NCI-H748 (cell line): ENCODE data around the gene LRP4.
"Not testable (repeated sequence)": the region's sequence is repeated elsewhere in the genome, so short reads cannot be mapped to it uniquely, and the experiment has no call there.

Experiments
- DNase-seq: peaks from one replicate; lab custom pipeline; 2025; ENCODE audit not compliant: unreplicated experiment; lab: John Stamatoyannopoulos, UW

LRP4 gene

GRCh38 chr11:46918083-46918787 lies at the start of gene LRP4:
TSS of gene LRP4 (minus strand) at chr11:46918550. CDS start at chr11:46918379, 171 bp downstream.
- DNase-seq, result peak; percentile 57

DNA sequence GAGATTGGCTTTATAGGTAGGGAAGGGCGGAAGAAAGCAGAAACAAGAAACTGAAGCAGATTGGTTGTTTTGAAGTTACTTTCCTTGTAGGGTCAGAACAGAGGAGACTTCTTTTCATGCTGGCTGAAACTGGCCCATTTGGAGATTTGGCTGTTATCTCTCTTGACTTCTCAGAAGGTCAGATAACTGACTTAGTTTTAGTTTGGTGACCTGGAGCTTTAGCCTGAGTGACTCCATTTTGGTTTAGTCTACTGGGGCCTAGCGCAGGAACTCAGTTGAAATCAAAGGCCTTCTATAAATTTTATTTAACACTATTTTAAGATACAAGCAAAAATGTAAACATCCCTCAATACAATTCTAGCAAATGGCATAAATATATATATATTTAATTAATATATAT lies 49.6 kb upstream of the LRP4 start:
- no peak for DNase-seq

- DNase-seq, result no peak
These were observed 48.4 kb upstream of the LRP4 start for GRCh38 chr11:46966773-46967172.

GRCh38 chr11:46963844-46964243 lies 45.5 kb upstream of the LRP4 start:
- no peak for DNase-seq

- DNase-seq, result not testable (repeated sequence)
These were observed 43.5 kb upstream of the LRP4 start for GRCh38 chr11:46961886-46962285.

DNA sequence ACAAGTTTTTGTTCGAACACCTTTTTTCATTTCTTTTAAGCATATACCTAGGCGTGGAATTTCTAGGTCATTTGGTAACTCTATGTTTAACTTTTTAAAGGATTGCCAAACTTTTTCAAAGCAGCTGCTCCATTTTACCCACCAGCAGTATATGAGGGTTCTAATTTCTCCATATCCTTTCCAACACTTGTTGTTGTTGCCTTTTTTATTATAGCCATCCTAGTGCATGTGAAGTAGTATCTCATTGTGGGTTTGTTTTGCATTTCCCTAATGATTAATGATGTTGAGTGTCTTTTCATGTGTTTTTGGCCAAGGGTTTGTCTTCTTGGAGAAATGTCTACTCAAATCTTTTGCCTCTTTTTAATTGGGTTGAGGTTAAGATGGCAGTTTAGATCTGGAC lies 42.7 kb upstream of the LRP4 start:
- DNase-seq, result no peak

DNA sequence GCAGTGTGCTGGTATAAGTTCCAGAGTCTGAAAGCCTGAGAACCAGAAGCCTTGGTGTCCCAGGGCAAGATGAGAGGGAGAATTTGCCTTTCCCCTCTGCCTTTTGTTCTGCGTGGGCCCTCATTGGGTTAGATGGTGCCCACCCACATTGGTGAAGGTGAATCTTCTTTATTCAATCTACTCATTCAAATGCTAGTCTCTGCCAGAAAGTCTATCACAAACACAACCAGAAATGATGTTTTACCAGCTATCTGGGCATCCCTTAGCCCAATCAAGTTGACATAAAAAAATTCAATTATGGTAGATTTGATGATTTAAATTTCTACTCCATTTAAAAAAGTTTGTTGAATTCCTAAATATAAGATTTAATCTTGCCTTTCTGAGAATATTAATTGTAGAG lies 40.4 kb upstream of the LRP4 start:
- no peak for DNase-seq

GRCh38 chr11:46953093-46953492 lies 34.7 kb upstream of the LRP4 start:
- DNase-seq, result no peak

DNA sequence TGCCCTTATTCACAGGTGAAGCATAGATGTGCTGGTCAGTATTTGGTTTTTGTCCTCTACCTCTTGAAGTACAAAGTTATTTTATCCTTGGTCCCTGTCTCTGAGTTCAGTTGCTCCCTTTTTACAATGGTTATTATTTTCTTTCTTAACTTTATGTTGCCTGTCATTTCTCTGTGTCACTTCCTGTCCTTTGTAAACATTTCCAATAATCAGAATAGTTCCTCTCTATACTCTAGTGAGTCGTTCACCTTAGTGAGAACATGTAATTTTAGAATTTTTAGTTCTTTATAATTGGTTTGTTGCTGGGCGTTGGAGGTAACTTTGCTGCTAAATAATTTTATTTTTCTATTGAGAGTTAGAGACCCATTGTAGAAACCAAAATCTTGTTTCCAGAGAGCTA lies 34.2 kb upstream of the LRP4 start:
- DNase-seq, result no peak

- DNase-seq, result no peak
These were observed 33.5 kb upstream of the LRP4 start for GRCh38 chr11:46951864-46952263.

DNA sequence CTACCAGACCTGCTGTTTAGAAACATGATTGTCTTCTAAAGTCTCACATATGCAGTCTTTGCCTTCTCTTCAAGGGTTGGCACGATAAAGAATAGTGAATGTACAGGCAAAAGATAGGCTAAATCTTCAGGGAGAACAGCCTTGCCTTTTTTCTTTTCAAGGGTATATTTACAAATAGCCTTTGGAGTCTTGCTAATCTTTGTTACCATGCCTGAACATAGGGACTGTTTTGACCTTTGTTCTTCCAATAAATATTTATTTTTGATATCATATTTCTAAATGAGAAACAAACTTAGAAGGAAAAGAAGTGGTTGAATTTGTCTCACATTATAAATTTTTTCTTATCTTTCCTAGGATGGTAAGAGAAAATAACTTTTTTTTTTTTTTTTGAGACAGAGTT lies 30.9 kb upstream of the LRP4 start:
- no peak for DNase-seq

DNA sequence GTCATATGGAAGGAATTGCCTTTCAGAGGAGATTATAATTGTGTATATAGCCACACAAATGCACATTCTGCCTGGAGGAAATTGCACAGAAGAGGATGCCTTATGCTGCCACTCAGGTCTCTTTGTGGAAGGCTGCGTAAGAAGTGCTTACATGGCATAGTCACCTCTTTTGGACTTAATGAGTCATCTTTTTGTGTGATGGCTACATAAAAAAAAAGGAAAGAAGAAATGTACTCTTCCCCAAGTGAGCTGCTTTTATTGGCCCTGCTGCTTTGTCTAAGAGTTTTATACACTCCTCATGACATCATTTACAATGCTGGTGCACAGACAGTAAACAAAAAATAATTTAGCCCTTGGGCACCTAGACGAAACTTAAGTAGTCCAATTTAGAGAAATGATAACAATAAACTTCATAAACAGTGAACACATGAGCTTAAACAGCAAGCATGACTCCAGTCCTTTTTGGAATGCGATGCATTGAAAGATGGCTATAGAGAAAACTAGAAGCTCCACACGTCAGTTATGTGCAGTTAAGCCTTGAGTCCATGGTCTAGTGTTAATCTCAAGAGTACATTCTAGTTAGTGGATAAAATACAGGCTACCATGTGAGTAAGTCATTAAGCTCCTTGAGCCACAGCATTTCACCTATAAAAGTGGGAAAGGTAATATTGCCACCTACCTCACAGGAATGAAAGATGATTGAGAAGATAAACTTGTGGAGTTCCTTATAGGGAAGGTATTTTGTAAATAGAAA lies 30.2 kb upstream of the LRP4 start:
- DNase-seq, result peak; percentile 44

- peak; percentile 77 for DNase-seq
These were observed 29.2 kb upstream of the LRP4 start for GRCh38 chr11:46947399-46948077.

DNA sequence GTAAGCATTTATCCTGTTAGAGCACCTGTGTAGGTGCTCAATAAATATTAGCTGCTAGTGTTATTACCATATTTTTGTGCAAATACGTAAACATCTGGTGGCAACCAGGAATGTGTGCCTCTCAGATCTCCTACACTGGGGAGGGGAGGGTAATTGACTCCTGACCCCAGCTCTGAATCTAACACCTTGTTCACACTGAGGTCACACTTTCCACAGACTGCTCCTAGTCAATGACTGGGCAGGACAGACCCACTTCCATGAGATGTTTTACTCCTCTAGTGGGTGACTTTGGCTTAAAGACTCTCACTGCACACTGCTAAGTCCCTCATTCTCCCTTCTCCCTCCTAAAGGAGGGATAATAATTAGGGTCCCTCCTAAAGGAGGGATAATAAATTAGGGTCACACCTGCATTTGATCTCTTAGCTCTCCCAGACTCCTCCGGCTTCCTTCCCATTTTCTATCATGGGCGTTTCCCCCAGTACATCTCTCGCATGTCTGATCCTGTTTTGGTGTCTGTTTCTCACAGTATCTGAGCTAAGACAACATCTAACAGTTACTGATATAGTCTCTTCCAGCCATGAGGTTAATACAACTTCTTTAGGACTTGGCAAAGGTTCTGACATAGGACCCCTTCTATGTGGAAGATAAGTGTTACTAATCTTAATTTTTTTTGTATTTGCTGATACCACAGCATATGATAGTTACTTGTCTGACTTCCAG lies 26.2 kb upstream of the LRP4 start:
- no peak for DNase-seq

DNA sequence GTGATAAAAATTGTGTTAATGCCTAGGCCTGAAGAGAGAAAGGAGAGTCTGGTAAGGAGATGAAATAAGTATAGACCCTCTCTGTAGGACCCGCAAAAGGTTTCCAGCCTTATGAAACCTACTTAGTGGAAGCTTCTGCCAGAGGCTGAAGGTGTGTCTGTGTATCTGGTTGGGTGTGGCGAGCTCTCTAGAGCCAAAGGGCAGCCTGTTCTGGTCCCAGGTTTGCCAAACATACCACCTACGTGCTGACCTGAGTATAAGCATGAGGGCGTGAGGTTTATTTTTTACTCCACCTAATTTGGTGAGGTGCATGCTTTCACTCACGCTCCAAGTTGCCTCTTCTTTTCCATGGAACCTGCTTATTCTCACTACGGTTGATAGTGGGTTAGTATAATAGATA lies 23.8 kb upstream of the LRP4 start:
- DNase-seq, result no peak

GRCh38 chr11:46936138-46937110 lies 18.1 kb upstream of the LRP4 start, which contains the start of gene CSTPP1:
TSS of gene CSTPP1 (plus strand) at chr11:46936761. CDS start at chr11:46936806, 45 bp downstream.
- DNase-seq, result peak; percentile 96

GRCh38 chr11:46930089-46930488 lies 11.7 kb upstream of the LRP4 start:
- DNase-seq, result no peak

DNA sequence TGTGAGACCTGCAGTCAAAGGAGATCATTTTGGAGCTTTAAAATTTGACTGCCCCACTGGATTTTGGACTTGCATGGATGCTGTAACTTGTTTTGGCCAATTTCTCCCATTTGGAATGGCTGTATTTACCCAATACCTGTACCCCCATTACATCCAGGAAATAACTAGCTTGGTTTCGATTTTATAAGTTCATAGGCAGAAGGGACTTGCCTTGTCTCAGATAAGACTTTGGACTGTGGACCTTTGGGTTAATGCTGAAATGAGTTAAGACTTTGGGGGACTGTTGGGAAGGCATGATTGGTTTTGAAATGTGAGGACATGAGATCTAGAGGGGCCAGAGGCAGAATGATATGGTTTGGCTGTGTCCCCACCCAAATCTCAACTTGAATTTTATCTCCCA lies 10.4 kb upstream of the LRP4 start:
- not testable (repeated sequence) for DNase-seq

GRCh38 chr11:46927928-46928327 lies 9.6 kb upstream of the LRP4 start:
- DNase-seq, result not testable (repeated sequence)

DNA sequence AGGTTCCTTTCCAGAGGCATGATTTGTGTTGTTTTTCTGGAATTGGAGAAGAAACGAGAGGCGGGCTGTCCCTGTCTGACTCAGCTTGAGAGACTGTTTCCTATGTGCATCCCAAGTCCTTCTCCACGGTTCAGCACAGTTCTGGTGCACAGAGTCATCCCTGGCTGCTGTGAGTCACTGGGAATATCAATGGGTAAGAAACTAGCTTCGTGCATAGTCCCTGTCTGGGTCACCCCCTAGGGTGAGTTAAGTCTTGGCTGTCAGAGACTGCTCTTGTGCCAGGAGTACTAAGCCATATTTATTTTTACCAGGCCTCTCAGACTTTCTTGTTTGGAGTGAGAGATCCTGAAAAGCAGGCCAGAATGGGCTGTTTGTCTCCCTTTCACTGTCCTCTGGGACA lies 2.4 kb upstream of the LRP4 start:
- no peak for DNase-seq
